GM13977 (cell line): ENCODE measurements around the gene MTMR8.
"Not testable (repeated sequence)": the region's sequence is repeated elsewhere in the genome, so short reads cannot be mapped to it uniquely, and the experiment has no call there.

Source experiments
- DNase-seq: peaks from one replicate; pipeline ENCODE4 v3.0.0; 2012; ENCODE audit warnings: low spot score
- CTCF ChIP-seq: IDR thresholded peaks from 2 replicates; pipeline ENCODE4 v1.5.1; 2012; ENCODE audit warnings: mild to moderate bottlenecking, control low read depth; ENCODE audit not compliant: insufficient read depth; ENCODE audit errors: extremely low read depth, missing control alignments
- in situ Hi-C: fragments of 300-500 bp; cut with MboI; formaldehyde crosslinking; loops from one replicate; pipeline ENCODE4 v1.12.0; 2022; ENCODE audit warnings: low sequenced_read_pairs, low pct_unique_long_range_greater_than_20kb, mixed read lengths, inconsistent platforms; ENCODE audit not compliant: unreplicated experiment

Gene MTMR8

GRCh38 chrX:64398088-64398487 lies 2.8 kb upstream of the MTMR8 start:
- in situ Hi-C loops = no loop called here
- no peak for DNase-seq
- no peak for TF ChIP-seq CTCF

GRCh38 chrX:64395568-64395929 lies 297 bp upstream of the MTMR8 start:
- TF ChIP-seq CTCF = no peak
- in situ Hi-C loops = no loop called here
- no peak for DNase-seq

DNA sequence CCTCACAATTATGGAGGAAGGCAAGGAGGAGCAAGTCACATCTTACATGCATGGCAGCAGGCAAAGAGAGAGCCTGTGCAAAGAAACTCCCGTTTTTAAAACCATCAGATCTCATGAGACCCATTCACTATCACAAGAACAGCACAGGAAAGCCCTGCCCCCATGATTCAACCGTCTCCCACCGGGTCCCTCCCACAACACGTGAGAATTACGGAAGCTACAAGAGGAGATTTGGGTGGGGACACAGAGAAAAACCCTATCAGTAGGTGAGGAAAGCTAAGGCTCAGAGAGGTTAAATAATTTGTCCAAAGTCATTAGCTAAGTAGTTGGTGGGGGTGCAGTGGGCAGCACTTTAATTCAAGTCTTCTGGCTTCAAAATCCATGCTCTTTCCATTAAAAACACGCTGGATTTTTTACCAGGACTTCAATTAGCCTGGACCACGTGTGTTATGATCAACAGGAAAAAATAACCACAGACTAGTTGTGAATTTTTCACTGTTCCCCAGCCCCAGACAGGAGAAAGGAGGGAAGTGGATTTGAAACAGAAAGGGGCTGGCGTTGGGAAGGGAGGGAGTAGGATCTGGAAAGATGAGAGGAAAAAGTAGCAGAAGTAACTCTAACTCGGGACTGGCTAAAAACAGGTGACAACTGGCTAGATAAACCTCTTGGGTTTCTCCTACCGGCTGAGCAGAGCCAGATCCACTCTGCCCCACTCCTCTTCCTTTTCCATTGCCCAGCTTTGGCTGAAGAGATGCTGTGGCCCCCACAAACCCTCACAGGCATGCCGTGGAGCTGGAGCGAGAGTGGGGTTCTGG lies 986 bp downstream of the MTMR8 start:
- no peak for TF ChIP-seq CTCF
- in situ Hi-C loops = no loop called here
- no peak for DNase-seq

GRCh38 chrX:64389489-64389888 lies 5.8 kb downstream of the MTMR8 start:
- in situ Hi-C loops = no loop called here
- DNase-seq = no peak
- no peak for TF ChIP-seq CTCF

- DNase-seq, in situ Hi-C loops: not testable (repeated sequence)
Measured at GRCh38 chrX:64380789-64381188, 14.5 kb downstream of the MTMR8 start.

GRCh38 chrX:64379924-64380323 lies 15.3 kb downstream of the MTMR8 start:
- in situ Hi-C loops = no loop called here
- no peak for TF ChIP-seq CTCF
- no peak for DNase-seq

GRCh38 chrX:64377753-64378152 lies 17.5 kb downstream of the MTMR8 start:
- in situ Hi-C loops = no loop called here
- DNase-seq = no peak
- no peak for TF ChIP-seq CTCF
